K562 (cell line): ENCODE data around the gene FAM187B. TPM values are rescaled to one million over a fixed set of nuclear protein-coding genes. Genes with fewer than 3 reads are reported as not detected.

ENCODE experiments used
- ATAC-seq: fragments of 200-7000 bp; cut with Tn5 transposase; 3 replicates; pipeline ENCODE4 v1.9.1; 2020; ENCODE audit warnings: moderate library complexity
- BruUV-seq: library from RNA; stranded (reverse); fragments of 400-500 nt; replicated peaks from 2 replicates; lab custom pipeline; 2021; lab: Mats Ljungman, UMichigan
- CTCF ChIA-PET: fragments of 300-600 bp; formaldehyde crosslinking; extraction: SDS; loops from one replicate; lab custom pipeline; 2021; ENCODE audit warnings: low intra/inter-chr PET ratio; lab: Yijun Ruan, JAX
- POLR2A ChIA-PET: fragments of 300-600, 350-650 bp; sonication (Branson Sonifier 250); formaldehyde crosslinking; extraction: SDS; loops from one replicate; lab custom pipeline; 2021; ENCODE audit warnings: antibody characterized with exemption, inconsistent platforms; lab: Yijun Ruan, JAX
- DNase-seq, 4 experiments: peaks; one replicate each; pipeline versions ENCODE4 v3.0.0 to v3.0.0-alpha.2; 2011 to 2018; ENCODE audit warnings: low spot score in 3 of 4, mixed read lengths in 3 of 4; ENCODE audit errors: extremely low read depth in 1 of 4
- FAIRE-seq: peaks from 2 replicates; lab custom pipeline; 2011; peaks lifted over from hg19 to GRCh38; lab: Jason Lieb, UNC
- H2AFZ ChIP-seq: 2 replicates; pipeline ENCODE4 v1.6.0; 2011; ENCODE audit warnings: low read depth, low read length, control low read depth, inconsistent platforms
- H3K27ac ChIP-seq: fragments of 200-600 bp; 3 replicates; pipeline ENCODE4 v1.8.0; 2011; ENCODE audit warnings: low read depth, mild to moderate bottlenecking, control low read depth, inconsistent platforms, low read length, moderate library complexity, mixed read lengths; ENCODE audit errors: extremely low read depth
- H3K27me3 ChIP-seq, 2 experiments: fragments of 300-600 bp in 1 of 2; 2 replicates in 1 of 2; 3 replicates in 1 of 2; pipeline versions ENCODE4 v1.6.0 to v1.8.0; 2011; ENCODE audit warnings: inconsistent platforms in 2 of 2, low read length in 2 of 2, mild to moderate bottlenecking in 1 of 2, mixed read lengths in 1 of 2, moderate library complexity in 1 of 2; ENCODE audit not compliant: control insufficient read depth in 2 of 2, insufficient read depth in 2 of 2
- H3K36me3 ChIP-seq: fragments of 300-600 bp; 3 replicates; pipeline ENCODE4 v1.8.0; 2011; ENCODE audit warnings: mild to moderate bottlenecking, low read length, inconsistent platforms; ENCODE audit not compliant: control insufficient read depth, insufficient read depth
- H3K4me1 ChIP-seq, 2 experiments: fragments of 200-600 bp in 1 of 2; replicated peaks in 1 of 2; 2 replicates in 1 of 2; 3 replicates in 1 of 2; pipeline versions ENCODE4 v1.5.1 to v1.8.0; 2011; ENCODE audit warnings: inconsistent platforms in 2 of 2, low read length in 2 of 2, mild to moderate bottlenecking in 1 of 2, mixed read lengths in 1 of 2, moderate library complexity in 1 of 2; ENCODE audit not compliant: control insufficient read depth in 2 of 2, insufficient read depth in 2 of 2
- H3K4me2 ChIP-seq: 2 replicates; pipeline ENCODE4 v1.6.1; 2011; ENCODE audit warnings: low read length, control low read depth, inconsistent platforms, mixed read lengths; ENCODE audit not compliant: insufficient read depth
- H3K4me3 ChIP-seq: fragments of 200-600 bp; sonication (generic), shearing (Covaris generic); 2 replicates; pipeline ENCODE4 v1.5.1; 2016; ENCODE audit warnings: control low read depth, inconsistent platforms
- H3K79me2 ChIP-seq: fragments of 200-600 bp; 3 replicates; pipeline ENCODE4 v1.8.0; 2011; ENCODE audit warnings: low read length, inconsistent platforms; ENCODE audit not compliant: control insufficient read depth, insufficient read depth
- H3K9ac ChIP-seq, 2 experiments: 2 replicates each; pipeline versions ENCODE4 v1.6.0 to v1.6.1; 2011; ENCODE audit warnings: low read depth in 2 of 2, low read length in 2 of 2, control low read depth in 1 of 2, inconsistent platforms in 1 of 2, mild to moderate bottlenecking in 1 of 2, mixed read lengths in 1 of 2; ENCODE audit not compliant: insufficient read depth in 1 of 2
- H3K9me1 ChIP-seq: one replicate; pipeline ENCODE4 v1.6.0; 2011; ENCODE audit warnings: inconsistent platforms, mild to moderate bottlenecking, low read length, moderate library complexity; ENCODE audit not compliant: control insufficient read depth, insufficient read depth
- H3K9me3 ChIP-seq: replicated peaks from 2 replicates; pipeline ENCODE4 v1.5.1; 2011; ENCODE audit warnings: low read depth, low read length, inconsistent platforms; ENCODE audit not compliant: control insufficient read depth, insufficient read depth
- H4K20me1 ChIP-seq: replicated peaks from 2 replicates; pipeline ENCODE4 v1.6.1; 2011; ENCODE audit warnings: low read length, inconsistent platforms, mixed read lengths; ENCODE audit not compliant: control insufficient read depth, insufficient read depth
- BRD4 ChIP-seq: fragments of 200-600 bp; sonication (generic); IDR thresholded peaks from 2 replicates; pipeline ENCODE4 v1.6.1; 2017; ENCODE audit warnings: inconsistent platforms
- PHF21A ChIP-seq: fragments of 450-650 bp; IDR thresholded peaks from 2 replicates; pipeline ENCODE4 v1.6.1; 2017; ENCODE audit warnings: low read depth, borderline replicate concordance
- POU5F1 ChIP-seq: fragments of 150-350 bp; IDR thresholded peaks from 2 replicates; pipeline ENCODE4 v1.6.1; 2014; ENCODE audit warnings: borderline replicate concordance, low read length, low read depth, mild to moderate bottlenecking; ENCODE audit not compliant: partially characterized antibody
- PYGO2 ChIP-seq: fragments of 450-650 bp; IDR thresholded peaks from 2 replicates; pipeline ENCODE4 v1.6.1; 2016; ENCODE audit warnings: mild to moderate bottlenecking, missing genetic modification characterization, moderate library complexity, missing compliant biosample characterization
- STAG1 ChIP-seq: sonication (generic); formaldehyde crosslinking; IDR thresholded peaks from 2 replicates; pipeline ENCODE4 v1.5.0; 2020; ENCODE audit warnings: missing genetic modification reagents, borderline replicate concordance
- TCF15 ChIP-seq: fragments of 250-450 bp; sonication (Bioruptor Pico); IDR thresholded peaks from 2 replicates; pipeline ENCODE4 v1.8.0; 2022; ENCODE audit warnings: moderate library complexity, mild to moderate bottlenecking, inconsistent platforms
- ZBTB11 ChIP-seq, 3 experiments: fragments of 200-800 bp in 1 of 3; fragments of 250-450 bp in 1 of 3; fragments of 450-650 bp in 1 of 3; sonication (Bioruptor Pico) in 1 of 3; sonication (Bioruptor generic) in 1 of 3; formaldehyde crosslinking in 1 of 3; IDR thresholded peaks; 2 replicates each; pipeline versions ENCODE4 v1.6.1 to v1.8.0; 2016 to 2022; ENCODE audit warnings: mild to moderate bottlenecking in 2 of 3, missing genetic modification characterization in 2 of 3, missing compliant biosample characterization in 1 of 3, moderate library complexity in 1 of 3
- ZNF512 ChIP-seq: IDR thresholded peaks from 2 replicates; pipeline ENCODE4 v1.6.1; 2016; ENCODE audit warnings: missing genetic modification characterization, missing compliant biosample characterization
- WGBS: fragments of 100-300 bp; shearing (Covaris generic); methylation state at CpG from one replicate; pipeline ENCODE4 v1.1.6; 2016; ENCODE audit warnings: low coverage, mixed read lengths; ENCODE audit not compliant: insufficient coverage; ENCODE audit errors: missing lambda C conversion rate; 5-methylcytosine and 5-hydroxymethylcytosine counted together
- in situ Hi-C: fragments of 300-500 bp; cut with MboI; formaldehyde crosslinking; loops from 4 replicates; pipeline ENCODE4 v1.15.0; 2018; ENCODE audit warnings: inconsistent platforms, mixed read lengths
- intact Hi-C: fragments of 100-400 bp; cut with micrococcal nuclease; formaldehyde crosslinking; loops from 2 replicates; pipeline ENCODE4 v1.14.2; 2022
- polyA plus RNA-seq, 8 experiments: library from polyadenylated mRNA; depleted of rRNA in 4 of 8; stranded (reverse) in 5 of 8; unstranded in 3 of 8; fragments of >200 nt; fragmentation: Nextera tagmentation in 2 of 8; fragmentation: Illumina TruSeq in 1 of 8; extraction: Ambion mirVana in 2 of 8; extraction: Trizol in 1 of 8; gene quantifications; 2 replicates each; pipeline versions ENCODE4 v1.2.1 to v1.2.3, GENCODE V29; 2011 to 2014; ENCODE audit warnings: inconsistent platforms in 1 of 8, missing spikeins in 1 of 8
- total RNA-seq, 7 experiments: library from RNA; depleted of rRNA in 6 of 7; stranded (reverse); fragments of >200 nt in 6 of 7; fragmentation: Illumina TruSeq in 2 of 7; extraction: Trizol in 2 of 7; gene quantifications; 2 replicates each; pipeline versions ENCODE4 v1.2.1 to v1.2.3, GENCODE V29; 2011 to 2021; ENCODE audit warnings: low replicate concordance in 1 of 7
- TF ChIP-seq, protein P1 (sequence below): fragments of 450-650 bp; IDR thresholded peaks from 2 replicates; pipeline ENCODE4 v1.6.1; 2016; ENCODE audit warnings: missing biosample characterization, missing genetic modification characterization
- TF ChIP-seq, protein P2 (sequence below): fragments of 250-450 bp; sonication (Bioruptor Pico); IDR thresholded peaks from 2 replicates; pipeline ENCODE4 v1.9.0; 2021; ENCODE audit warnings: mild to moderate bottlenecking

FAM187B gene
- total and polyA plus RNA-seq, 9 of the 15 experiments (the other 6 are each of a cell fraction or from before 2014, with no cell fraction given), result 0.04 to 0.09 TPM; not detected in 7

GRCh38 chr19:35214766-35215422 is 13.6 kb downstream of the FAM187B start:
- peaks cover 18% of the 10 kb centered on the region in 2 experiments for H3K4me1 ChIP-seq
- H2AFZ ChIP-seq, result no peak overlapping the region
- no TSS peak for BruUV-seq
- intact Hi-C loops, result no loop called here
- H3K4me2 ChIP-seq, result no peak overlapping the region
- ChIA-PET POLR2A (interaction anchor here (1.0 kb wide), 1 partner anchor 11 kb away, joined by 3 read pairs; no protein-coding TSS in a partner anchor), CTCF (no interaction called here)
- H3K9ac ChIP-seq, result no peak overlapping the region
- no peaks in the 10 kb centered on the region for H3K27me3 ChIP-seq
- WGBS, result 53% methylated on average over 7 of the region's 7 CpGs
- FAIRE-seq (no peak), DNase-seq (no peak), ATAC-seq (no peak)
- H4K20me1 ChIP-seq, result no peaks in the 10 kb centered on the region
- no peaks in the 10 kb centered on the region for H3K79me2 ChIP-seq
- no peak overlapping the region for H3K4me3 ChIP-seq
- in situ Hi-C loops, result no loop called here
- no peak overlapping the region for H3K27ac ChIP-seq
- H3K9me3 ChIP-seq, result peaks cover 16% of the 10 kb centered on the region
- H3K9me1 ChIP-seq, result no peaks in the 10 kb centered on the region
- no peaks in the 10 kb centered on the region for H3K36me3 ChIP-seq
- TF ChIP-seq, protein P1, sequence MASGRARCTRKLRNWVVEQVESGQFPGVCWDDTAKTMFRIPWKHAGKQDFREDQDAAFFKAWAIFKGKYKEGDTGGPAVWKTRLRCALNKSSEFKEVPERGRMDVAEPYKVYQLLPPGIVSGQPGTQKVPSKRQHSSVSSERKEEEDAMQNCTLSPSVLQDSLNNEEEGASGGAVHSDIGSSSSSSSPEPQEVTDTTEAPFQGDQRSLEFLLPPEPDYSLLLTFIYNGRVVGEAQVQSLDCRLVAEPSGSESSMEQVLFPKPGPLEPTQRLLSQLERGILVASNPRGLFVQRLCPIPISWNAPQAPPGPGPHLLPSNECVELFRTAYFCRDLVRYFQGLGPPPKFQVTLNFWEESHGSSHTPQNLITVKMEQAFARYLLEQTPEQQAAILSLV (tag), result 0 out of 2 replicates have a peak, but pooled peaks have one; percentile 23
- TF ChIP-seq, protein P2, sequence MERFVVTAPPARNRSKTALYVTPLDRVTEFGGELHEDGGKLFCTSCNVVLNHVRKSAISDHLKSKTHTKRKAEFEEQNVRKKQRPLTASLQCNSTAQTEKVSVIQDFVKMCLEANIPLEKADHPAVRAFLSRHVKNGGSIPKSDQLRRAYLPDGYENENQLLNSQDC (CRISPR knock-in tag), result no peak
- TF ChIP-seq PHF21A, result no peak
- no peak for TF ChIP-seq BRD4
- peak; percentile 81 for TF ChIP-seq PYGO2 (tag)
- no peak for TF ChIP-seq ZNF512 (tag)
- no peak for TF ChIP-seq ZBTB11 (CRISPR knock-in tag; IDR thresholded peaks at IDR 0.05)
- no peak for TF ChIP-seq STAG1
- TF ChIP-seq TCF15 (CRISPR knock-in tag), result no peak
- TF ChIP-seq POU5F1, result no peak
